ENCODE results near the gene C19orf81. TPM values are rescaled to one million over a fixed set of nuclear protein-coding genes. Genes with fewer than 3 reads are reported as not detected.
A peak's percentile ranks its signal among the peaks of the same experiment; 100 is the strongest.
"Not testable (repeated sequence)": the region's sequence is repeated elsewhere in the genome, so short reads cannot be mapped to it uniquely, and the experiment has no call there.

Gene C19orf81
- total RNA-seq, 4 donors from 2014 or later, result not detected

DNA sequence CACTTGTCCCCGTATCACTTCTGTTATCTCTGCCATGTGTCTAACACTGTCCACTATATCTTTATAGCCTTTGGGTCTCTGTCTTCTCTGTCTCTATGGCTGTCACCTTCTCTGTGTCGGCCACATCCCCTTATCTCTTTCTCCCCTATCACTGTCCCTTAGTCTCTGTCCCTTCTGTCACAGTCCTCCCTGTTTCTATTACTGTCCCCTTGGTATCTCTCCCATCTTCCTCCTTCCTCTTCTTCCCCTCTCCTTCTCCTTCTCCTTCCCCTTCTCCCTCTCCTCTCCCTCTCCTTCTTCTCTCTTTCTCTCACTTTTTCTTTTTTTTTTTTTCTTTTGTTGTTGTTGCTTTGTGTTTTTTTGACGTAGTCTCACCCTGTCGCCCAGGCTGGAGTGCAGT lies 46.3 kb upstream of the C19orf81 start:
- Histone ChIP-seq H3K4me3 (no peak overlapping the region), H3K27ac (no peak overlapping the region), H3K27me3 (peaks cover 84% of the 10 kb centered on the region), H3K4me1 (peaks cover 0 to 11% (median 0%) of the 10 kb centered on the region in 3 donors), H3K9me3 (no peaks in the 10 kb centered on the region), H3K36me3 (no peaks in the 10 kb centered on the region)
- ATAC-seq, result no peak
- TF ChIP-seq POLR2A (IDR thresholded peaks at IDR 0.05) (no peak), POLR2AphosphoS5 (IDR thresholded peaks at IDR 0.05) (no peak), EP300 (IDR thresholded peaks at IDR 0.05) (no peak)
- TF ChIP-seq, protein P1, sequence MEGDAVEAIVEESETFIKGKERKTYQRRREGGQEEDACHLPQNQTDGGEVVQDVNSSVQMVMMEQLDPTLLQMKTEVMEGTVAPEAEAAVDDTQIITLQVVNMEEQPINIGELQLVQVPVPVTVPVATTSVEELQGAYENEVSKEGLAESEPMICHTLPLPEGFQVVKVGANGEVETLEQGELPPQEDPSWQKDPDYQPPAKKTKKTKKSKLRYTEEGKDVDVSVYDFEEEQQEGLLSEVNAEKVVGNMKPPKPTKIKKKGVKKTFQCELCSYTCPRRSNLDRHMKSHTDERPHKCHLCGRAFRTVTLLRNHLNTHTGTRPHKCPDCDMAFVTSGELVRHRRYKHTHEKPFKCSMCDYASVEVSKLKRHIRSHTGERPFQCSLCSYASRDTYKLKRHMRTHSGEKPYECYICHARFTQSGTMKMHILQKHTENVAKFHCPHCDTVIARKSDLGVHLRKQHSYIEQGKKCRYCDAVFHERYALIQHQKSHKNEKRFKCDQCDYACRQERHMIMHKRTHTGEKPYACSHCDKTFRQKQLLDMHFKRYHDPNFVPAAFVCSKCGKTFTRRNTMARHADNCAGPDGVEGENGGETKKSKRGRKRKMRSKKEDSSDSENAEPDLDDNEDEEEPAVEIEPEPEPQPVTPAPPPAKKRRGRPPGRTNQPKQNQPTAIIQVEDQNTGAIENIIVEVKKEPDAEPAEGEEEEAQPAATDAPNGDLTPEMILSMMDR (IDR thresholded peaks at IDR 0.05), result no peak
- 70% methylated on average over 2 to 4 of the region's 4 CpGs for WGBS, 2 donors (ENCODE audit: low coverage in 1 of 2)

DNA sequence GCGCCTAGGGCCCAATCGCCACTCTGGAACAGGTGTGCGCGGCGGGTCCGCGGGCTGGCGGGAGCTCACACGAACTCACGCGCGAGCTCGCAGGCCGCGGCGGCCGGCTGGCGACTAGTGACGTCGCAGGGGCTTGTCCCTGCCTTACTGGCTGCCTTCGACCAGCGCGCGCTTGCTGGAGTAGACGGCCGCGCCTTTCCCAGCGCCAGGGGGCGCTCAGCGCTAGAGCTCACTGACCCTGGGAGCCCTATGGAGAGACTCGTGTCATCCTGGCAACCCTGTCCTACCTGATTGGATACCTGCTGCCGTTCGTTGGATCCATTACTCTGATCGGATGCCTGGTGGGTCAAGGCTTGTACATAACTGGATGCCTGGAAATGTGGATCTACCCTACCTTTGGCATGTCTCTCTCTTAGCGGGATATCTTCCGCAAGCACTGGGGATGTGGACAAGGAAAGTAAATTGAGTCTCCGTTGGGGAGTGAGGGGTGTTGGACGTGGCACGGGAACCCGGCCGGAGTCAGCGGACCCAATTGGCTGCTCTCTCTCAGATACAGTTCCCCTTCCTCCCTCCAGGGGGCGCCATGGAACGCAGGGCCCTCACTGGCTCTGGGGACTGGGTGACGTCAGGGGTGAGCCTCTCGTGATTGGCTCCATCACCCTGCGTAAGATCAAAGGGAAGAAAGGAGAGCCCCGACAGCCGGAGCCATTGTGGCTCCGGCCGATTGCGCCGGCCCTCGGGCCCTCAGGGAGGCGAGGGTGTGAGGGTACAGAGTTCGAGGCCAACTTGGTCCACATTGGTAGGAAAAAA lies 44.8 kb upstream of the C19orf81 start:
- not testable (repeated sequence) for H3K27ac ChIP-seq, H3K9me3 ChIP-seq, H3K36me3 ChIP-seq, H3K4me3 ChIP-seq
- ATAC-seq, result peak; percentile 60
- 46 to 59% methylated on average over 7 of the region's 56 CpGs for WGBS, 2 donors (ENCODE audit: low coverage in 1 of 2)
- Histone ChIP-seq H3K4me1 (peaks cover 0 to 16% (median 0%) of the 10 kb centered on the region in 3 donors), H3K27me3 (peaks cover 85% of the 10 kb centered on the region)

GRCh38 chr19:50606059-50606836 lies 43.0 kb upstream of the C19orf81 start:
- peaks cover 0 to 16% (median 0%) of the 10 kb centered on the region in 3 donors for H3K4me1 ChIP-seq
- peaks cover 74% of the 10 kb centered on the region for H3K27me3 ChIP-seq
- WGBS, 2 donors (ENCODE audit: low coverage in 1 of 2), result 36% methylated on average over 9 of the region's 58 CpGs; no CpG with 5 or more reads in 1 of the 2 donors
- H3K4me3 ChIP-seq, result peak overlapping the region in 1 of 2 donors; percentile 18
- peak; percentile 41 for ATAC-seq
- H3K9me3 ChIP-seq, H3K36me3 ChIP-seq, H3K27ac ChIP-seq: not testable (repeated sequence)

DNA sequence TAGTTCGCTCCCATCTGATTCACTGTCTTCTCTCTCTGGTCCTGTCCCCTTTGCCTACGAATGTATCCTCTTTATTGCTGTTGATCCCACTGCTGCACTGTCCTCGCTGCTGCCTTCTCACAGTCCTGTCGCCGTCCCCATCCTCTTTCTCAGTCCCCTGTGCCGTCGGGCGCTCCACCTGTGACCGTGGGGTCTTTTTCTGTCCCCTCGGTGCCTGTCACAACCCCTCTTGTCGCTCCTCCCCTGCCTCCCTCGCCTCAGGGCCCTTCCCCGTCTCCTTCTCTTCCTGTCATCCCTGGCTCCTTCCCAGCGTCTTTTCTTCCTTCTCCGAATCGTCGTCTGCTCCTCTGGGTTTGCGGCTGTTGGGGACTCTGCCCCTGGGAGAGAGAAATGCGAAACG lies 41.9 kb upstream of the C19orf81 start:
- H3K4me3 ChIP-seq, result peak overlapping the region in 1 of 2 donors; percentile 3
- H3K36me3 ChIP-seq, result no peaks in the 10 kb centered on the region
- no peak overlapping the region for H3K27ac ChIP-seq
- peaks cover 74% of the 10 kb centered on the region for H3K27me3 ChIP-seq
- ATAC-seq, result no peak
- 68 to 90% methylated on average over 2 to 11 of the region's 20 CpGs for WGBS, 2 donors (ENCODE audit: low coverage in 1 of 2)
- no peaks in the 10 kb centered on the region for H3K9me3 ChIP-seq
- no peak for TF ChIP-seq POLR2AphosphoS5 (IDR thresholded peaks at IDR 0.05)
- no peak for TF ChIP-seq POLR2A (IDR thresholded peaks at IDR 0.05)
- TF ChIP-seq EP300 (IDR thresholded peaks at IDR 0.05), result no peak
- TF ChIP-seq, protein P1 (IDR thresholded peaks at IDR 0.05), result no peak
- peaks cover 0 to 16% (median 0%) of the 10 kb centered on the region in 3 donors for H3K4me1 ChIP-seq

DNA sequence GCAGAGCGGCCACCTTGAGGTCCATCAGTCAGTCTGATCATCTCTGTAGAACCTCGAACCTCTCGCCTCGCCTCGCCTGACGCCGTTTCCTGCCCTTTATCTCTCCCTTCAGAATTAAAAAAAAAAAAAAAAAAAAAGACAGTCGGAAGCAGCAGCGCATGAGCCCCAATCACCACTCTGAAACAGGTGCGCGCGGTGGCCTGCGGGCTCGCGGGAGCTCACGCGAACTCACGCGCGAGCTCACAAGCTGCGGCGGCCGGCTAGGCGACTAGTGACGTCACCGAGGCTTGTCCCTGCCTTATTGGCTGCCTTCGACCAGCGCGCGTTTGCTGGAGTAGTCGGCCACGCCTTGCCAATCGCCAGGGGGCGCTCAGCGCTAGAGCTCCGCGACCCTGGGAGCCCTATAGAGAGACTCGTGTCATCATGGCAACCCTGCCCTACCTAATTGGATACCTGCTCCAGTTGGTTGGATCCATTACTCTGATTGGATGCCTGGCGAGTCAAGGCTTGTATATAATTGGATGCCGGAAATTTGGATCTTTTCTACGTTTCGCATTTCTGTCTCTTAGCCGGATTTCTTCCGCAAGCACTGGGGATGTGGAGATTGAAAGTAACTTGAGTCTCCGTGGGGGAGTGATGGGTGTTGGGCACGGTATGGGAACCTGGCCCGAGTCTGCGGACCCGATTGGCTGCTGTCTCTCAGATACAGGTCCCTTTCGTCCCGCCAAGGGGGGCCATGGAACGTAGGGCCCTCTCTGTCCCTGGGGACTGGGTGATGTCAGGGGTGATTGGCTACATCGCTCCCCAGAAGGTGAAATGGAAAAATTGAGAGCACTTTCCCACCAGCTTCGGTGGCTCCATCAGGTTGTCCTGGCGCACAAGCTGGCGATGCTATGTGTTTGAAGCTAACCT lies 41.1 kb upstream of the C19orf81 start:
- peak overlapping the region in 1 of 2 donors; percentile 3 for H3K4me3 ChIP-seq
- peak; percentile 68 for ATAC-seq
- TF ChIP-seq, protein P1 (IDR thresholded peaks at IDR 0.05), result peak in 2 of 4 experiments; percentile 39 to 46
- TF ChIP-seq POLR2A (IDR thresholded peaks at IDR 0.05), result no peak
- H3K9me3 ChIP-seq, result no peaks in the 10 kb centered on the region
- H3K4me1 ChIP-seq, result peaks cover 0 to 16% (median 0%) of the 10 kb centered on the region in 3 donors
- H3K36me3 ChIP-seq, result no peaks in the 10 kb centered on the region
- H3K27me3 ChIP-seq, result peaks cover 70% of the 10 kb centered on the region
- 11% methylated on average over 10 of the region's 56 CpGs; no CpG with 5 or more reads in 1 of the 2 donors for WGBS, 2 donors (ENCODE audit: low coverage in 1 of 2)
- H3K27ac ChIP-seq, result no peak overlapping the region

DNA sequence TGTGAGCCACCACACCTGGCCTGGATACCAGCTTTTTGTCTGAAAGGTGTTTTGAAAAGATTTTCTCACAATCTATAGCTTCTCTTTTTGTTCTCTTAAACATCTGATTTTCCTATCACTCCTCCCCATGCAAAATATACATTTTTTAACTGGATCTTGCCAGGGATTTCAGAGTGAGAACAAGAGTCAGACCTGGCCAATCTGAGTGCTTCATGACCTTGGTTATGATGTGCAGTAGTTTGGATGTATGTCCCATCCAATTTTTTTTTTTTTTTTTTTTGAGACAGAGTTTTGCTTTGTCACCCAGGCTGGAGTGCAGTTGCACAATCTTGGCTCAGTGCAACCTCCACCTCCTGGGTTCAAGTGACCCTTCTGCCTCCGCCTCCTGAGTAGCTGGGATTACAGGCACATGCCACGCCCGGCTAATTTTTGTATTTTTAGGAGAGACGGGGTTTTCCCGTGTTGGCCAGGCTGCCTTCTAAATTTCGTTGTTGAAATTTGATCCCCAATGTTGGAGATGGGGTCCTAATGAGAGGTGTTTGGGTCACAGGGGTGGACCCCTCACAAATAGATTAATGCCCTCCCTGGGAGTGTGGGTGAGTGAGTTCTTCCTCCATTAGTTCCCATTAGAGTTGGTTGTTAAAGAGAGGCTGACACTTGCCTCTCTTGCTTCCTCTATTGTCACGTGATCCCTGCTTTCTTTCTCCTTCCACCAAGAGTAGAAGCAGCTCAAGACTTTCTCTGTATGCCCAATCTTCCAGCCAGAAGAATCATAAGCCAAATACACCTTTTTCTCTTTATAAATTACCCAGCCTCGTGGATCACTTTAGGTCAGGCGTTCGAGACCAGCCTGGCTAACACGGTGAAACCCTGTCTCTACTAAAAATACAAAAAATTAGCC lies 36.5 kb upstream of the C19orf81 start:
- WGBS, 2 donors (ENCODE audit: low coverage in 1 of 2), result 100% methylated on average over 2 of the region's 11 CpGs; no CpG with 5 or more reads in 1 of the 2 donors
- H3K9me3 ChIP-seq, result not testable (repeated sequence)

GRCh38 chr19:50618379-50618778 lies 30.9 kb upstream of the C19orf81 start:
- H3K27ac ChIP-seq, H3K4me3 ChIP-seq, ATAC-seq, H3K9me3 ChIP-seq, H3K36me3 ChIP-seq, H3K4me1 ChIP-seq: not testable (repeated sequence)
- H3K27me3 ChIP-seq, result peaks cover 26% of the 10 kb centered on the region
- WGBS, 2 donors (ENCODE audit: low coverage in 1 of 2), result 84% methylated on average over 4 of the region's 5 CpGs; no CpG with 5 or more reads in 1 of the 2 donors

More for the DNA sequence above, 36.5 kb upstream of the C19orf81 start:
- H3K36me3 ChIP-seq, ATAC-seq, H3K27ac ChIP-seq, H3K4me1 ChIP-seq, H3K4me3 ChIP-seq: not testable (repeated sequence)
- H3K27me3 ChIP-seq, result peaks cover 58% of the 10 kb centered on the region

DNA sequence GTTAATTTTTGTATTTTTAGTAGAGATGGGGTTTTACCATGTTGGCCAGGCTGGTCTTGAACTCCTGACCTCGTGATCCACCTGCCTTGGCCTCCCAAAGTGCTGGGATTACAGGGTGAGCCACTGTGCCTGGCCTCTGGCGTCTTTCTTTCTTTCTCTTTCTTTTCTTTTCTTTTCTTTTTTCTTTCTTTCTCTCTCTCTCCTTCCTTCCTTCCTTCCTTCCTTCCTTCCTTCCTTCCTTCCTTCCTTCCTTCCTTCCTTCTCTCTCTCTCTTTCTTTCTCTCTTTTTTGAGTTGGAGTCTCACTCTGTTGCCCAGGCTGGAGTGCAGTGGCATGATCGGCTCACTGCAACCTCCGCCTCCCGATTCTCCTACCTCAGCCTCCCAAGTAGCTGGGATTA lies 30.1 kb upstream of the C19orf81 start:
- 49 to 80% methylated on average over 1 to 2 of the region's 5 CpGs for WGBS, 2 donors (ENCODE audit: low coverage in 1 of 2)
- ATAC-seq, H3K27ac ChIP-seq, H3K4me3 ChIP-seq, H3K9me3 ChIP-seq, H3K4me1 ChIP-seq, H3K36me3 ChIP-seq: not testable (repeated sequence)
- peaks cover 20% of the 10 kb centered on the region for H3K27me3 ChIP-seq

All from gastroesophageal sphincter (tissue), 4 donors.